ENCODE results near the gene FOS. TPM values are rescaled to one million over a fixed set of nuclear protein-coding genes. Genes with fewer than 3 reads are reported as not detected.
"Not testable (repeated sequence)": the region's sequence is repeated elsewhere in the genome, so short reads cannot be mapped to it uniquely, and the experiment has no call there.

FOS gene
- polyA plus RNA-seq, 1 donor from 2014 or later, result 296 TPM

GRCh38 chr14:75306927-75307699 is 28.5 kb downstream of the FOS start:
- Histone ChIP-seq H4K20me1 (ENCODE audit: insufficient read depth) (no peaks in the 10 kb centered on the region), H3K36me3 (ENCODE audit: insufficient read depth, low read length) (no peaks in the 10 kb centered on the region), H3K4me3 (ENCODE audit: low read length) (no peak overlapping the region), H3K79me2 (replicated peaks; ENCODE audit: insufficient read depth, low read length) (no peaks in the 10 kb centered on the region), H3F3A (ENCODE audit: insufficient read depth, low read length, poor library complexity, severe bottlenecking) (no peaks in the 10 kb centered on the region), H3K27ac (ENCODE audit: low read length) (no peak overlapping the region), H3K27me3 (ENCODE audit: insufficient read depth, low read depth, low read length) (no peaks in the 10 kb centered on the region), H3K9me2 (ENCODE audit: insufficient read depth, low read length) (no peaks in the 10 kb centered on the region), H2AFZ (ENCODE audit: low read depth, low read length) (no peak overlapping the region), H3K4me2 (ENCODE audit: low read length) (no peak overlapping the region), H3K9me3 (ENCODE audit: low read length) (no peaks in the 10 kb centered on the region), H3K9ac (ENCODE audit: low read length) (no peak overlapping the region)
- TF ChIP-seq EZH2 (IDR thresholded peaks at IDR 0.05; ENCODE audit: borderline replicate concordance, insufficient read depth, low read length, poor library complexity, severe bottlenecking) (no peak), EP300 (conservative IDR thresholded peaks at IDR 0.05; ENCODE audit: poor library complexity, severe bottlenecking) (no peak), RAD21 (conservative IDR thresholded peaks at IDR 0.05) (peak; percentile 66), SMC3 (conservative IDR thresholded peaks at IDR 0.05; ENCODE audit: poor library complexity) (peak; percentile 71), POLR2AphosphoS5 (IDR thresholded peaks at IDR 0.05) (no peak), TAF1 (IDR thresholded peaks at IDR 0.05; ENCODE audit: low read depth) (no peak), MXI1 (conservative IDR thresholded peaks at IDR 0.05; ENCODE audit: poor library complexity, severe bottlenecking) (no peak), CTCF (IDR thresholded peaks at IDR 0.05; ENCODE audit: poor library complexity, severe bottlenecking) (peak; percentile 62)
- TF ChIP-seq, protein P1, sequence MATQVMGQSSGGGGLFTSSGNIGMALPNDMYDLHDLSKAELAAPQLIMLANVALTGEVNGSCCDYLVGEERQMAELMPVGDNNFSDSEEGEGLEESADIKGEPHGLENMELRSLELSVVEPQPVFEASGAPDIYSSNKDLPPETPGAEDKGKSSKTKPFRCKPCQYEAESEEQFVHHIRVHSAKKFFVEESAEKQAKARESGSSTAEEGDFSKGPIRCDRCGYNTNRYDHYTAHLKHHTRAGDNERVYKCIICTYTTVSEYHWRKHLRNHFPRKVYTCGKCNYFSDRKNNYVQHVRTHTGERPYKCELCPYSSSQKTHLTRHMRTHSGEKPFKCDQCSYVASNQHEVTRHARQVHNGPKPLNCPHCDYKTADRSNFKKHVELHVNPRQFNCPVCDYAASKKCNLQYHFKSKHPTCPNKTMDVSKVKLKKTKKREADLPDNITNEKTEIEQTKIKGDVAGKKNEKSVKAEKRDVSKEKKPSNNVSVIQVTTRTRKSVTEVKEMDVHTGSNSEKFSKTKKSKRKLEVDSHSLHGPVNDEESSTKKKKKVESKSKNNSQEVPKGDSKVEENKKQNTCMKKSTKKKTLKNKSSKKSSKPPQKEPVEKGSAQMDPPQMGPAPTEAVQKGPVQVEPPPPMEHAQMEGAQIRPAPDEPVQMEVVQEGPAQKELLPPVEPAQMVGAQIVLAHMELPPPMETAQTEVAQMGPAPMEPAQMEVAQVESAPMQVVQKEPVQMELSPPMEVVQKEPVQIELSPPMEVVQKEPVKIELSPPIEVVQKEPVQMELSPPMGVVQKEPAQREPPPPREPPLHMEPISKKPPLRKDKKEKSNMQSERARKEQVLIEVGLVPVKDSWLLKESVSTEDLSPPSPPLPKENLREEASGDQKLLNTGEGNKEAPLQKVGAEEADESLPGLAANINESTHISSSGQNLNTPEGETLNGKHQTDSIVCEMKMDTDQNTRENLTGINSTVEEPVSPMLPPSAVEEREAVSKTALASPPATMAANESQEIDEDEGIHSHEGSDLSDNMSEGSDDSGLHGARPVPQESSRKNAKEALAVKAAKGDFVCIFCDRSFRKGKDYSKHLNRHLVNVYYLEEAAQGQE (IDR thresholded peaks at IDR 0.05; ENCODE audit: borderline replicate concordance), result no peak

DNA sequence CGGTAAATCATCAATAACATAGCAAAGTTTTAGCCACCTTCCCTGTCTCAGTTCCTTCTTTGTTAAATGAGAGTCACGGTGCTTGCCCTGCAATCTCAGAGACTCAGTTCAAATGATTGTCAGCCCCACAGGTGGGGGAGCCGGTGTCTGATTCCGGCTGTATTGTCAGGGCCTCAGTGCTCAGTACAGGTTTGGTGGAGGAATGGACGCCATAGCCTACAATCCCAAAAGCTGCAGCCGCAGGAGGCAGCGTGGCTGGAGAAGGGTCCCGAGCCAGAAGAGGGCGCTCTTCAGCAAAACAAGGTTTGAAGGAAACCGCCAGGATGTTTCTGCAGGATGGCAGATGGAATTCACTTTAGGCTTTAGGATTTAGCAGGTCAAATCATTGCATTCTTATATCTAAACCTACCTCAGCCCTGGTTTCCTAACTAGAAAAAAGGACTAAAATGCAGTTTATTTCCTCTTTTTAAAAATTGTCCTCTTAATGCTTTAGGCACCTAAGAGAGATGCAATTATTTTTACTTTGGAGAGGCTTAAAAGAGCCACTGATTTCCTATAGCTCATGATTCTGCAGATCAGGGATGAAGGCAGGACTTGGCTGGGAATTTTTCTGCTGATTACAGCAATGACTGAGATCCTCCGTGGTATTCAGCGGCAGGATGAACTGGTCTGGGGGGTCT is 29.2 kb downstream of the FOS start:
- Histone ChIP-seq H3K4me2 (ENCODE audit: low read length) (no peak overlapping the region), H4K20me1 (ENCODE audit: insufficient read depth) (no peaks in the 10 kb centered on the region), H3K9ac (ENCODE audit: low read length) (peak overlapping the region; percentile 21), H3K9me2 (ENCODE audit: insufficient read depth, low read length) (no peaks in the 10 kb centered on the region), H3K9me3 (ENCODE audit: low read length) (no peaks in the 10 kb centered on the region), H3K79me2 (replicated peaks; ENCODE audit: insufficient read depth, low read length) (no peaks in the 10 kb centered on the region), H3K4me3 (ENCODE audit: low read length) (no peak overlapping the region), H2AFZ (ENCODE audit: low read depth, low read length) (no peak overlapping the region), H3K36me3 (ENCODE audit: insufficient read depth, low read length) (no peaks in the 10 kb centered on the region), H3K27ac (ENCODE audit: low read length) (no peak overlapping the region), H3K27me3 (ENCODE audit: insufficient read depth, low read depth, low read length) (no peaks in the 10 kb centered on the region), H3F3A (ENCODE audit: insufficient read depth, low read length, poor library complexity, severe bottlenecking) (no peaks in the 10 kb centered on the region)
- TF ChIP-seq TAF1 (IDR thresholded peaks at IDR 0.05; ENCODE audit: low read depth) (no peak), SMC3 (conservative IDR thresholded peaks at IDR 0.05; ENCODE audit: poor library complexity) (peak; percentile 98), CTCF (IDR thresholded peaks at IDR 0.05; ENCODE audit: poor library complexity, severe bottlenecking) (peak; percentile 94), EZH2 (IDR thresholded peaks at IDR 0.05; ENCODE audit: borderline replicate concordance, insufficient read depth, low read length, poor library complexity, severe bottlenecking) (no peak), RAD21 (conservative IDR thresholded peaks at IDR 0.05) (peak; percentile 92)
- TF ChIP-seq, protein P1 (IDR thresholded peaks at IDR 0.05; ENCODE audit: borderline replicate concordance), result no peak

- H3K27ac ChIP-seq (ENCODE audit: low read length); H3K9me3 ChIP-seq (ENCODE audit: low read length); H3F3A ChIP-seq (ENCODE audit: insufficient read depth, low read length, poor library complexity, severe bottlenecking); H3K9me2 ChIP-seq (ENCODE audit: insufficient read depth, low read length); H3K4me3 ChIP-seq (ENCODE audit: low read length); H3K9ac ChIP-seq (ENCODE audit: low read length); H3K27me3 ChIP-seq (ENCODE audit: insufficient read depth, low read depth, low read length); H4K20me1 ChIP-seq (ENCODE audit: insufficient read depth); H2AFZ ChIP-seq (ENCODE audit: low read depth, low read length); H3K79me2 ChIP-seq (replicated peaks; ENCODE audit: insufficient read depth, low read length); H3K36me3 ChIP-seq (ENCODE audit: insufficient read depth, low read length); H3K4me2 ChIP-seq (ENCODE audit: low read length): not testable (repeated sequence)
Measured at GRCh38 chr14:75308991-75309390, 30.4 kb downstream of the FOS start.
